HG02870 (cell line): ENCODE results near the gene GRM7.

ENCODE experiments used
- ATAC-seq: cut with Tn5 transposase; IDR thresholded peaks from one replicate; pipeline ENCODE4 v1.9.1; 2021; ENCODE audit warnings: mild to moderate bottlenecking, moderate library complexity; ENCODE audit not compliant: unreplicated experiment

GRM7 gene

GRCh38 chr3:7226393-7226792 is 365.5 kb downstream of the GRM7 start:
- ATAC-seq: no peak

- no peak for ATAC-seq
Measured at GRCh38 chr3:7238565-7239295, 377.8 kb downstream of the GRM7 start.

GRCh38 chr3:7241584-7242302 is 380.8 kb downstream of the GRM7 start:
- ATAC-seq: no peak

GRCh38 chr3:7242303-7242635 is 381.4 kb downstream of the GRM7 start:
- ATAC-seq: no peak

GRCh38 chr3:7249493-7250076 is 388.7 kb downstream of the GRM7 start:
- no peak for ATAC-seq

- ATAC-seq: no peak
Measured at GRCh38 chr3:7254251-7254650, 393.3 kb downstream of the GRM7 start.

GRCh38 chr3:7260975-7261374 is 400.1 kb downstream of the GRM7 start:
- no peak for ATAC-seq

- no peak for ATAC-seq
Measured at GRCh38 chr3:7263347-7264195, 402.7 kb downstream of the GRM7 start.

- no peak for ATAC-seq
Measured at GRCh38 chr3:7264196-7264526, 403.2 kb downstream of the GRM7 start.

- ATAC-seq: no peak
Measured at GRCh38 chr3:7265736-7266135, 404.8 kb downstream of the GRM7 start.

- ATAC-seq: no peak
Measured at GRCh38 chr3:7266551-7266950, 405.6 kb downstream of the GRM7 start.

GRCh38 chr3:7270731-7271130 is 409.8 kb downstream of the GRM7 start:
- ATAC-seq: no peak

GRCh38 chr3:7271631-7272030 is 410.7 kb downstream of the GRM7 start:
- no peak for ATAC-seq

GRCh38 chr3:7272203-7272602 is 411.3 kb downstream of the GRM7 start:
- ATAC-seq: no peak

- ATAC-seq: peak; percentile 62
Measured at GRCh38 chr3:7275396-7275795, 414.5 kb downstream of the GRM7 start.

- ATAC-seq: no peak
Measured at GRCh38 chr3:7280318-7280717, 419.4 kb downstream of the GRM7 start.

GRCh38 chr3:7282988-7283387 is 422.1 kb downstream of the GRM7 start:
- no peak for ATAC-seq

- no peak for ATAC-seq
Measured at GRCh38 chr3:7285505-7285904, 424.6 kb downstream of the GRM7 start.

- no peak for ATAC-seq
Measured at GRCh38 chr3:7288133-7288532, 427.2 kb downstream of the GRM7 start.

- no peak for ATAC-seq
Measured at GRCh38 chr3:7289121-7289520, 428.2 kb downstream of the GRM7 start.

GRCh38 chr3:7290077-7290825 is 429.3 kb downstream of the GRM7 start:
- no peak for ATAC-seq
